HepG2 (cell line): ENCODE measurements around the gene NUBP1. TPM values are rescaled to one million over a fixed set of nuclear protein-coding genes. Genes with fewer than 3 reads are reported as not detected.

Experiments used
- DBP ChIP-seq: sonication (generic); formaldehyde crosslinking; IDR thresholded peaks from 2 replicates; pipeline ENCODE4 v1.4.0; 2020; ENCODE audit warnings: missing genetic modification reagents; ENCODE audit errors: not compliant biosample characterization
- DDIT3 ChIP-seq: sonication (generic); formaldehyde crosslinking; IDR thresholded peaks from 2 replicates; pipeline ENCODE4 v1.4.0; 2020; ENCODE audit warnings: mild to moderate bottlenecking, missing genetic modification reagents
- HNRNPK ChIP-seq: fragments of 200-400 bp; formaldehyde crosslinking; IDR thresholded peaks from 2 replicates; pipeline ENCODE4 v1.6.1; 2018; ENCODE audit warnings: low read length, low read depth, moderate library complexity, mild to moderate bottlenecking; ENCODE audit not compliant: poor library complexity, severe bottlenecking
- MBD4 ChIP-seq: IDR thresholded peaks from 2 replicates; pipeline ENCODE4 v1.6.1; 2012; ENCODE audit warnings: low read length, inconsistent platforms, borderline replicate concordance
- PBX3 ChIP-seq: sonication (generic); formaldehyde crosslinking; IDR thresholded peaks from 2 replicates; pipeline ENCODE4 v1.8.1; 2023; ENCODE audit warnings: missing genetic modification reagents, inconsistent platforms, borderline replicate concordance
- POLR2AphosphoS2 ChIP-seq: IDR thresholded peaks from 2 replicates; pipeline ENCODE4 v1.6.1; 2011; ENCODE audit warnings: low read depth, low read length, improper control_type of control experiment
- POLR2G ChIP-seq: fragments of 200-400 bp; formaldehyde crosslinking; IDR thresholded peaks from 2 replicates; pipeline ENCODE4 v1.6.1; 2018; ENCODE audit warnings: mild to moderate bottlenecking, low read depth, low read length, moderate library complexity
- REST ChIP-seq, 2 experiments: IDR thresholded peaks; 2 replicates each; pipeline ENCODE4 v1.6.1; 2011 to 2012; ENCODE audit warnings: low read length in 2 of 2, borderline replicate concordance in 1 of 2, low read depth in 1 of 2, mild to moderate bottlenecking in 1 of 2, moderate library complexity in 1 of 2
- RXRA ChIP-seq: sonication (generic); formaldehyde crosslinking; IDR thresholded peaks from 2 replicates; pipeline ENCODE4 v1.5.1; 2020; ENCODE audit warnings: missing genetic modification reagents
- ZFYVE20 ChIP-seq: sonication (generic); formaldehyde crosslinking; IDR thresholded peaks from 2 replicates; pipeline ENCODE4 v1.8.0; 2023; ENCODE audit warnings: low read depth, mild to moderate bottlenecking, moderate library complexity, missing genetic modification reagents, borderline replicate concordance
- ZNF12 ChIP-seq: sonication (generic); formaldehyde crosslinking; IDR thresholded peaks from 2 replicates; pipeline ENCODE4 v1.5.0; 2020; ENCODE audit warnings: missing genetic modification reagents
- ZNF329 ChIP-seq: sonication (generic); formaldehyde crosslinking; IDR thresholded peaks from 2 replicates; pipeline ENCODE4 v1.9.0; 2021; ENCODE audit warnings: low read depth, mild to moderate bottlenecking, missing genetic modification reagents
- ZNF354B ChIP-seq: sonication (generic); formaldehyde crosslinking; IDR thresholded peaks from 2 replicates; pipeline ENCODE4 v1.8.0; 2022; ENCODE audit warnings: mild to moderate bottlenecking, missing genetic modification reagents
- ZNF451 ChIP-seq: sonication (generic); formaldehyde crosslinking; IDR thresholded peaks from 2 replicates; pipeline ENCODE4 v1.5.0; 2020; ENCODE audit warnings: mild to moderate bottlenecking, missing genetic modification reagents
- ZNF496 ChIP-seq: sonication (generic); formaldehyde crosslinking; IDR thresholded peaks from 2 replicates; pipeline ENCODE4 v1.8.1; 2023; ENCODE audit warnings: mild to moderate bottlenecking, moderate library complexity, missing genetic modification reagents; ENCODE audit not compliant: insufficient replicate concordance
- ZNF510 ChIP-seq: sonication (generic); formaldehyde crosslinking; IDR thresholded peaks from 2 replicates; pipeline ENCODE4 v1.4.0; 2020; ENCODE audit warnings: low read depth, mild to moderate bottlenecking, missing genetic modification reagents
- ZNF564 ChIP-seq: sonication (generic); formaldehyde crosslinking; IDR thresholded peaks from 2 replicates; pipeline ENCODE4 v1.8.1; 2023; ENCODE audit warnings: mild to moderate bottlenecking, missing genetic modification reagents
- ZNF674 ChIP-seq: sonication (generic); formaldehyde crosslinking; IDR thresholded peaks from 2 replicates; pipeline ENCODE4 v1.5.0; 2020; ENCODE audit warnings: low read depth, mild to moderate bottlenecking, missing genetic modification reagents
- ZUFSP ChIP-seq: sonication (generic); formaldehyde crosslinking; IDR thresholded peaks from 2 replicates; pipeline ENCODE4 v1.9.0; 2021; ENCODE audit warnings: missing genetic modification reagents, mild to moderate bottlenecking, borderline replicate concordance
- polyA plus RNA-seq, 8 experiments: library from polyadenylated mRNA; depleted of rRNA in 3 of 8; stranded (reverse) in 7 of 8; unstranded in 1 of 8; fragments of >200 nt; fragmentation: Illumina TruSeq in 4 of 8; extraction: Trizol in 4 of 8; gene quantifications; 2 replicates each; pipeline versions ENCODE4 v1.2.1 to v1.2.3, GENCODE V29; 2011 to 2016; ENCODE audit warnings: low read depth in 4 of 8, missing spikeins in 1 of 8, mixed read lengths in 1 of 8; ENCODE audit not compliant: insufficient read depth in 1 of 8
- total RNA-seq, 5 experiments: library from RNA; depleted of rRNA; stranded (reverse); fragments of >200 nt; fragmentation: Illumina TruSeq; extraction: Trizol; gene quantifications; 2 replicates each; pipeline ENCODE4 v1.2.3, GENCODE V29; 2016; ENCODE audit warnings: low read depth in 1 of 5

NUBP1 gene
- total and polyA plus RNA-seq, 2 of the 13 experiments (the other 11 are each of a cell fraction or from before 2014, with no cell fraction given), result 53.5 to 70.4 TPM

GRCh38 chr16:10743610-10744369, at the start of gene NUBP1 (continued):
- peak in 1 of 2 experiments; percentile 44; a peak in 1 of 4 replicates for TF ChIP-seq REST (IDR thresholded peaks at IDR 0.05; ENCODE audit: borderline replicate concordance in 1 of 2, low read depth in 1 of 2, low read length in 2 of 2)
- 0 out of 2 replicates have a peak, but pooled peaks have one; percentile 69 for TF ChIP-seq ZNF674 (CRISPR knock-in tag)
- TF ChIP-seq POLR2G, result peak; percentile 99
- TF ChIP-seq HNRNPK, result peak; percentile 68
- TF ChIP-seq ZNF12 (CRISPR knock-in tag), result peak; percentile 80; the same call in 1 of the 2 replicates
- TF ChIP-seq RXRA, result peak; percentile 88
- peak; percentile 86; the same call in 1 of the 2 replicates for TF ChIP-seq ZNF354B (CRISPR knock-in tag)
- no peak for TF ChIP-seq MBD4
- peak; percentile 93 for TF ChIP-seq PBX3
- peak; percentile 98 for TF ChIP-seq ZNF510
- peak; percentile 76; the same call in 1 of the 2 replicates for TF ChIP-seq ZNF564 (CRISPR knock-in tag)
- no peak for TF ChIP-seq ZNF496
- peak; percentile 94; the same call in 1 of the 2 replicates for TF ChIP-seq ZFYVE20 (CRISPR knock-in tag)
- TF ChIP-seq DDIT3 (CRISPR knock-in tag), result 0 out of 2 replicates have a peak, but pooled peaks have one; percentile 36
- TF ChIP-seq ZNF451, result peak; percentile 59
- peak; percentile 97 for TF ChIP-seq POLR2AphosphoS2
- TF ChIP-seq ZNF329 (CRISPR knock-in tag), result peak; percentile 93
- TF ChIP-seq DBP (CRISPR knock-in tag), result peak; percentile 46
- TF ChIP-seq ZUFSP (CRISPR knock-in tag), result no peak
